ENCODE measurements around the gene TMCC2. TPM values are rescaled to one million over a fixed set of nuclear protein-coding genes. Genes with fewer than 3 reads are reported as not detected.

TMCC2 gene
- total RNA-seq, 4 donors from 2014 or later: 3.1 to 8.9 (median 5.5) TPM

- TF ChIP-seq, protein P1, sequence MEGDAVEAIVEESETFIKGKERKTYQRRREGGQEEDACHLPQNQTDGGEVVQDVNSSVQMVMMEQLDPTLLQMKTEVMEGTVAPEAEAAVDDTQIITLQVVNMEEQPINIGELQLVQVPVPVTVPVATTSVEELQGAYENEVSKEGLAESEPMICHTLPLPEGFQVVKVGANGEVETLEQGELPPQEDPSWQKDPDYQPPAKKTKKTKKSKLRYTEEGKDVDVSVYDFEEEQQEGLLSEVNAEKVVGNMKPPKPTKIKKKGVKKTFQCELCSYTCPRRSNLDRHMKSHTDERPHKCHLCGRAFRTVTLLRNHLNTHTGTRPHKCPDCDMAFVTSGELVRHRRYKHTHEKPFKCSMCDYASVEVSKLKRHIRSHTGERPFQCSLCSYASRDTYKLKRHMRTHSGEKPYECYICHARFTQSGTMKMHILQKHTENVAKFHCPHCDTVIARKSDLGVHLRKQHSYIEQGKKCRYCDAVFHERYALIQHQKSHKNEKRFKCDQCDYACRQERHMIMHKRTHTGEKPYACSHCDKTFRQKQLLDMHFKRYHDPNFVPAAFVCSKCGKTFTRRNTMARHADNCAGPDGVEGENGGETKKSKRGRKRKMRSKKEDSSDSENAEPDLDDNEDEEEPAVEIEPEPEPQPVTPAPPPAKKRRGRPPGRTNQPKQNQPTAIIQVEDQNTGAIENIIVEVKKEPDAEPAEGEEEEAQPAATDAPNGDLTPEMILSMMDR (IDR thresholded peaks at IDR 0.05): no peak
- TF ChIP-seq POLR2A (IDR thresholded peaks at IDR 0.05) (no peak), POLR2AphosphoS5 (IDR thresholded peaks at IDR 0.05) (no peak), EP300 (IDR thresholded peaks at IDR 0.05) (no peak)
- Histone ChIP-seq H3K4me1 (no peaks in the 10 kb centered on the region), H3K4me3 (no peak overlapping the region), H3K36me3 (no peaks in the 10 kb centered on the region), H3K27me3 (peaks cover 8% of the 10 kb centered on the region), H3K27ac (no peak overlapping the region), H3K9me3 (no peaks in the 10 kb centered on the region)
- no peak for ATAC-seq
- WGBS, 2 donors (ENCODE audit: low coverage in 1 of 2): 46 to 52% methylated on average over 3 of the region's 3 CpGs
Observed at GRCh38 chr1:205217418-205217817, 10.3 kb upstream of the TMCC2 start.

- Histone ChIP-seq H3K27me3 (peaks cover 8% of the 10 kb centered on the region), H3K27ac (no peak overlapping the region), H3K9me3 (no peaks in the 10 kb centered on the region), H3K4me1 (no peaks in the 10 kb centered on the region), H3K36me3 (no peaks in the 10 kb centered on the region), H3K4me3 (no peak overlapping the region)
- 47 to 67% methylated on average over 1 to 2 of the region's 2 CpGs for WGBS, 2 donors (ENCODE audit: low coverage in 1 of 2)
- no peak for ATAC-seq
- TF ChIP-seq EP300 (IDR thresholded peaks at IDR 0.05) (no peak), POLR2AphosphoS5 (IDR thresholded peaks at IDR 0.05) (no peak), POLR2A (IDR thresholded peaks at IDR 0.05) (no peak)
- TF ChIP-seq, protein P1 (IDR thresholded peaks at IDR 0.05): no peak
Observed at GRCh38 chr1:205220421-205220820, 7.3 kb upstream of the TMCC2 start.

- TF ChIP-seq, protein P1 (IDR thresholded peaks at IDR 0.05): no peak
- TF ChIP-seq EP300 (IDR thresholded peaks at IDR 0.05) (no peak), POLR2A (IDR thresholded peaks at IDR 0.05) (no peak), POLR2AphosphoS5 (IDR thresholded peaks at IDR 0.05) (no peak)
- no peak for ATAC-seq
Observed at GRCh38 chr1:205224736-205225135, 3.0 kb upstream of the TMCC2 start.

GRCh38 chr1:205225901-205226765, 1.6 kb upstream of the TMCC2 start:
- no peaks in the 10 kb centered on the region for H3K9me3 ChIP-seq
- H3K4me3 ChIP-seq: no peak overlapping the region
- WGBS, 2 donors (ENCODE audit: low coverage in 1 of 2): 59 to 63% methylated on average over 9 to 11 of the region's 11 CpGs
- H3K27me3 ChIP-seq: no peaks in the 10 kb centered on the region
- H3K4me1 ChIP-seq: peaks cover 0 to 37% (median 5%) of the 10 kb centered on the region in 3 donors
- no peak for ATAC-seq
- H3K36me3 ChIP-seq: no peaks in the 10 kb centered on the region
- H3K27ac ChIP-seq: no peak overlapping the region
- TF ChIP-seq EP300 (IDR thresholded peaks at IDR 0.05): no peak
- TF ChIP-seq, protein P1 (IDR thresholded peaks at IDR 0.05): no peak
- TF ChIP-seq POLR2A (IDR thresholded peaks at IDR 0.05): no peak
- no peak for TF ChIP-seq POLR2AphosphoS5 (IDR thresholded peaks at IDR 0.05)

More at GRCh38 chr1:205224736-205225135, 3.0 kb upstream of the TMCC2 start:
- H3K4me1 ChIP-seq: peaks cover 0 to 27% (median 2%) of the 10 kb centered on the region in 3 donors
- no peak overlapping the region for H3K27ac ChIP-seq
- H3K36me3 ChIP-seq: no peaks in the 10 kb centered on the region
- H3K9me3 ChIP-seq: no peaks in the 10 kb centered on the region
- H3K27me3 ChIP-seq: no peaks in the 10 kb centered on the region
- no peak overlapping the region for H3K4me3 ChIP-seq
